Stimulated activated CD4-positive, alpha-beta T cell treated with anti-CD3 and anti-CD28 coated beads, Interleukin-12 subunit alpha, Interleukin-12 subunit beta, amount 100 ng/mL, for 24 hours (primary cell): ENCODE data around the gene SREBF1.
"Not testable (repeated sequence)": the region's sequence is repeated elsewhere in the genome, so short reads cannot be mapped to it uniquely, and the experiment has no call there.

ENCODE experiments used
- DNase-seq, 2 experiments: peaks; one replicate each; pipeline ENCODE4 v3.0.0-alpha.2; 2020; ENCODE audit warnings: low read depth in 2 of 2

SREBF1 gene

GRCh38 chr17:17812211-17813054 is 24.4 kb downstream of the SREBF1 start:
- peak; percentile 48 to 50 for DNase-seq

- no peak for DNase-seq
These were observed 25.2 kb downstream of the SREBF1 start for GRCh38 chr17:17811381-17812210.

GRCh38 chr17:17810895-17811248 is 25.9 kb downstream of the SREBF1 start:
- no peak for DNase-seq

- no peak for DNase-seq
These were observed 26.5 kb downstream of the SREBF1 start for GRCh38 chr17:17810084-17810894.

GRCh38 chr17:17809531-17810083 is 27.2 kb downstream of the SREBF1 start:
- no peak for DNase-seq

GRCh38 chr17:17808706-17809432 is 27.9 kb downstream of the SREBF1 start:
- no peak for DNase-seq

GRCh38 chr17:17808200-17808599 is 28.6 kb downstream of the SREBF1 start:
- DNase-seq = not testable (repeated sequence)

GRCh38 chr17:17807440-17807839 is 29.3 kb downstream of the SREBF1 start:
- no peak for DNase-seq

- DNase-seq = no peak
These were observed 30.0 kb downstream of the SREBF1 start for GRCh38 chr17:17806611-17807274.

GRCh38 chr17:17806035-17806434 is 30.8 kb downstream of the SREBF1 start:
- no peak for DNase-seq

- DNase-seq = no peak
These were observed 31.2 kb downstream of the SREBF1 start for GRCh38 chr17:17805575-17805974.

GRCh38 chr17:17804007-17804406 is 32.8 kb downstream of the SREBF1 start:
- no peak for DNase-seq

- no peak for DNase-seq
These were observed 34.8 kb downstream of the SREBF1 start for GRCh38 chr17:17801800-17802481.

GRCh38 chr17:17800504-17801021 is 36.2 kb downstream of the SREBF1 start:
- DNase-seq = no peak

- no peak for DNase-seq
These were observed 38.1 kb downstream of the SREBF1 start for GRCh38 chr17:17798573-17799255.

GRCh38 chr17:17798010-17798556 is 38.7 kb downstream of the SREBF1 start:
- DNase-seq = no peak

- no peak for DNase-seq
These were observed 39.5 kb downstream of the SREBF1 start for GRCh38 chr17:17797119-17797809.

- no peak for DNase-seq
These were observed 40.1 kb downstream of the SREBF1 start for GRCh38 chr17:17796787-17797061.
